WTC11 (cell line): ENCODE results near the gene FBXL13. TPM values are rescaled to one million over a fixed set of nuclear protein-coding genes. Genes with fewer than 3 reads are reported as not detected.

Experiments used
- ATAC-seq: fragments of 200-7000 bp; cut with Tn5 transposase; 2 replicates; pipeline ENCODE4 v1.10.0; 2021; ENCODE audit warnings: mild to moderate bottlenecking, moderate library complexity
- CTCF ChIA-PET: fragments of 300-600 bp; sonication (Branson Sonifier 250); formaldehyde crosslinking; loops from one replicate; lab custom pipeline; 2021; ENCODE audit warnings: antibody characterized with exemption; lab: Charles Lee
- POLR2A ChIA-PET: fragments of 350-600 bp; sonication (Branson Sonifier 250); formaldehyde crosslinking; loops from one replicate; lab custom pipeline; 2021; ENCODE audit warnings: antibody characterized with exemption; lab: Charles Lee
- DNase-seq: peaks from one replicate; pipeline ENCODE4 v3.0.0; 2021; ENCODE audit warnings: low spot score
- H3K27ac Mint-ChIP-seq: 2 replicates; pipeline ENCODE4 v1.8.0; 2021; ENCODE audit warnings: mixed read lengths
- H3K27me3 Mint-ChIP-seq: 2 replicates; pipeline ENCODE4 v1.8.0; 2021; ENCODE audit warnings: low read depth, mild to moderate bottlenecking, moderate library complexity, mixed read lengths
- H3K36me3 Mint-ChIP-seq: 2 replicates; pipeline ENCODE4 v1.8.0; 2021; ENCODE audit warnings: mixed read lengths
- H3K4me1 Mint-ChIP-seq: 2 replicates; pipeline ENCODE4 v1.8.0; 2022; ENCODE audit warnings: mixed read lengths
- H3K4me3 Mint-ChIP-seq: 2 replicates; pipeline ENCODE4 v1.8.0; 2021; ENCODE audit warnings: mild to moderate bottlenecking, moderate library complexity, mixed read lengths
- H3K9me3 Mint-ChIP-seq: 2 replicates; pipeline ENCODE4 v1.8.0; 2021; ENCODE audit warnings: mixed read lengths
- ATF6 ChIP-seq: sonication (generic); formaldehyde crosslinking; IDR thresholded peaks from 2 replicates; pipeline ENCODE4 v1.8.1; 2023; ENCODE audit warnings: mild to moderate bottlenecking, missing genetic modification reagents
- CDX4 ChIP-seq: fragments of 250-450 bp; sonication (Bioruptor Pico); IDR thresholded peaks from 2 replicates; pipeline ENCODE4 v1.9.0; 2021; ENCODE audit warnings: moderate library complexity, mild to moderate bottlenecking, inconsistent platforms, borderline replicate concordance
- ESRRA ChIP-seq: sonication (generic); formaldehyde crosslinking; IDR thresholded peaks from 2 replicates; pipeline ENCODE4 v1.8.1; 2022; ENCODE audit warnings: mild to moderate bottlenecking, missing genetic modification reagents, borderline replicate concordance
- GABPB1 ChIP-seq: sonication (generic); formaldehyde crosslinking; IDR thresholded peaks from 2 replicates; pipeline ENCODE4 v1.8.1; 2023; ENCODE audit warnings: mild to moderate bottlenecking, missing genetic modification reagents
- HMGXB4 ChIP-seq: sonication (generic); formaldehyde crosslinking; IDR thresholded peaks from 2 replicates; pipeline ENCODE4 v1.8.1; 2023; ENCODE audit warnings: mild to moderate bottlenecking, moderate library complexity, missing genetic modification reagents
- KAT7 ChIP-seq: sonication (generic); formaldehyde crosslinking; IDR thresholded peaks from 2 replicates; pipeline ENCODE4 v1.8.1; 2023; ENCODE audit warnings: missing genetic modification reagents, mild to moderate bottlenecking, borderline replicate concordance
- SOX15 ChIP-seq: fragments of 250-450 bp; sonication (Bioruptor Pico); IDR thresholded peaks from 2 replicates; pipeline ENCODE4 v1.9.0; 2021; ENCODE audit warnings: mild to moderate bottlenecking
- STAT6 ChIP-seq: sonication (generic); formaldehyde crosslinking; conservative IDR thresholded peaks from 2 replicates; pipeline ENCODE4 v1.8.1; 2023; ENCODE audit warnings: mild to moderate bottlenecking, low read depth, missing genetic modification reagents, moderate library complexity
- ZBTB21 ChIP-seq: sonication (generic); formaldehyde crosslinking; IDR thresholded peaks from 2 replicates; pipeline ENCODE4 v1.8.1; 2023; ENCODE audit warnings: mild to moderate bottlenecking, missing genetic modification reagents, borderline replicate concordance
- ZNF121 ChIP-seq: sonication (generic); formaldehyde crosslinking; IDR thresholded peaks from 2 replicates; pipeline ENCODE4 v1.8.0; 2023; ENCODE audit warnings: missing genetic modification reagents
- ZNF232 ChIP-seq: sonication (generic); formaldehyde crosslinking; IDR thresholded peaks from 2 replicates; pipeline ENCODE4 v1.8.0; 2022; ENCODE audit warnings: mild to moderate bottlenecking, missing genetic modification reagents
- total RNA-seq: library from RNA; stranded (reverse); gene quantifications from 3 replicates; pipeline ENCODE4 v1.2.3, GENCODE V29; 2021
- TF ChIP-seq, protein P1 (sequence below): fragments of 250-450 bp; sonication (Bioruptor Pico); IDR thresholded peaks from 2 replicates; pipeline ENCODE4 v1.9.0; 2021; ENCODE audit warnings: mild to moderate bottlenecking
- TF ChIP-seq, protein P2 (sequence below): sonication (generic); formaldehyde crosslinking; IDR thresholded peaks from 2 replicates; pipeline ENCODE4 v1.8.1; 2022; ENCODE audit warnings: low read depth, mild to moderate bottlenecking, moderate library complexity, missing genetic modification reagents, borderline replicate concordance
- TF ChIP-seq, protein P3 (sequence below): sonication (generic); formaldehyde crosslinking; conservative IDR thresholded peaks from 2 replicates; pipeline ENCODE4 v1.8.1; 2022; ENCODE audit warnings: mild to moderate bottlenecking, missing genetic modification reagents

Gene FBXL13
- total RNA-seq, 1 experiment from 2014 or later: 1.7 TPM

- TF ChIP-seq ATF6 (CRISPR knock-in tag) (no peak), CDX4 (no peak), STAT6 (no peak), HMGXB4 (CRISPR knock-in tag) (no peak), ESRRA (no peak), SOX15 (CRISPR knock-in tag) (no peak), GABPB1 (CRISPR knock-in tag) (no peak), KAT7 (CRISPR knock-in tag) (no peak), ZNF121 (no peak), ZBTB21 (CRISPR knock-in tag) (no peak), ZNF232 (CRISPR knock-in tag) (no peak)
- TF ChIP-seq, protein P1, sequence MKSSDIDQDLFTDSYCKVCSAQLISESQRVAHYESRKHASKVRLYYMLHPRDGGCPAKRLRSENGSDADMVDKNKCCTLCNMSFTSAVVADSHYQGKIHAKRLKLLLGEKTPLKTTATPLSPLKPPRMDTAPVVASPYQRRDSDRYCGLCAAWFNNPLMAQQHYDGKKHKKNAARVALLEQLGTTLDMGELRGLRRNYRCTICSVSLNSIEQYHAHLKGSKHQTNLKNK (CRISPR knock-in tag): no peak
- TF ChIP-seq, protein P2, sequence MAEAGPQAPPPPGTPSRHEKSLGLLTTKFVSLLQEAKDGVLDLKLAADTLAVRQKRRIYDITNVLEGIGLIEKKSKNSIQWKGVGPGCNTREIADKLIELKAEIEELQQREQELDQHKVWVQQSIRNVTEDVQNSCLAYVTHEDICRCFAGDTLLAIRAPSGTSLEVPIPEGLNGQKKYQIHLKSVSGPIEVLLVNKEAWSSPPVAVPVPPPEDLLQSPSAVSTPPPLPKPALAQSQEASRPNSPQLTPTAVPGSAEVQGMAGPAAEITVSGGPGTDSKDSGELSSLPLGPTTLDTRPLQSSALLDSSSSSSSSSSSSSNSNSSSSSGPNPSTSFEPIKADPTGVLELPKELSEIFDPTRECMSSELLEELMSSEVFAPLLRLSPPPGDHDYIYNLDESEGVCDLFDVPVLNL (CRISPR knock-in tag): no peak
- TF ChIP-seq, protein P3, sequence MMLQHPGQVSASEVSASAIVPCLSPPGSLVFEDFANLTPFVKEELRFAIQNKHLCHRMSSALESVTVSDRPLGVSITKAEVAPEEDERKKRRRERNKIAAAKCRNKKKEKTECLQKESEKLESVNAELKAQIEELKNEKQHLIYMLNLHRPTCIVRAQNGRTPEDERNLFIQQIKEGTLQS (CRISPR knock-in tag): no peak
- Mint-ChIP-seq H3K4me1 (peaks cover 3% of the 10 kb centered on the region; the same call in 1 of the 2 replicates), H3K9me3 (no peaks in the 10 kb centered on the region), H3K4me3 (no peak overlapping the region), H3K36me3 (no peaks in the 10 kb centered on the region), H3K27me3 (no peaks in the 10 kb centered on the region), H3K27ac (0 out of 2 replicates have a peak overlapping the region, but pooled peaks have one; percentile 32)
- no peak for ATAC-seq
- no peak for DNase-seq
- ChIA-PET POLR2A (no interaction called here), CTCF (no interaction called here)
Measured at GRCh38 chr7:102813191-102814024, 261.2 kb downstream of the FBXL13 start.
